Testis (tissue), 2 donors: ENCODE data around the gene GMEB2.

Source experiments
- CTCF ChIP-seq, 3 experiments: fragments of 450-650 bp in 2 of 3; fragments of 200-600 bp in 1 of 3; sonication (generic) in 1 of 3; IDR thresholded peaks; one replicate each; pipeline ENCODE4 v1.5.1; 2016 to 2019; ENCODE audit warnings: antibody characterized with exemption in 3 of 3, mild to moderate bottlenecking in 2 of 3, moderate library complexity in 1 of 3
- POLR2A ChIP-seq: fragments of 450-650 bp; IDR thresholded peaks from one replicate; pipeline ENCODE4 v1.6.1; 2017; ENCODE audit warnings: antibody characterized with exemption, mild to moderate bottlenecking, moderate library complexity

GRCh38 chr20:63573647-63574131, 53.2 kb downstream of the GMEB2 start:
- TF ChIP-seq CTCF (IDR thresholded peaks at IDR 0.05) (no peak), POLR2A (no peak)
